GM13976 (cell line): ENCODE results near the gene ESRRB.

ENCODE experiments used
- DNase-seq: peaks from one replicate; pipeline ENCODE4 v3.0.0; 2012; ENCODE audit warnings: low spot score
- in situ Hi-C: fragments of 300-500 bp; cut with MboI; formaldehyde crosslinking; loops from one replicate; pipeline ENCODE4 v1.12.0; 2022; ENCODE audit warnings: low sequenced_read_pairs, mixed read lengths, inconsistent platforms; ENCODE audit not compliant: unreplicated experiment
- TF ChIP-seq, protein P1 (sequence below): IDR thresholded peaks from 2 replicates; pipeline ENCODE4 v1.5.1; 2012; ENCODE audit warnings: borderline replicate concordance, mild to moderate bottlenecking; ENCODE audit not compliant: insufficient read depth; ENCODE audit errors: extremely low read depth, missing control alignments, control extremely low read depth

ESRRB gene

DNA sequence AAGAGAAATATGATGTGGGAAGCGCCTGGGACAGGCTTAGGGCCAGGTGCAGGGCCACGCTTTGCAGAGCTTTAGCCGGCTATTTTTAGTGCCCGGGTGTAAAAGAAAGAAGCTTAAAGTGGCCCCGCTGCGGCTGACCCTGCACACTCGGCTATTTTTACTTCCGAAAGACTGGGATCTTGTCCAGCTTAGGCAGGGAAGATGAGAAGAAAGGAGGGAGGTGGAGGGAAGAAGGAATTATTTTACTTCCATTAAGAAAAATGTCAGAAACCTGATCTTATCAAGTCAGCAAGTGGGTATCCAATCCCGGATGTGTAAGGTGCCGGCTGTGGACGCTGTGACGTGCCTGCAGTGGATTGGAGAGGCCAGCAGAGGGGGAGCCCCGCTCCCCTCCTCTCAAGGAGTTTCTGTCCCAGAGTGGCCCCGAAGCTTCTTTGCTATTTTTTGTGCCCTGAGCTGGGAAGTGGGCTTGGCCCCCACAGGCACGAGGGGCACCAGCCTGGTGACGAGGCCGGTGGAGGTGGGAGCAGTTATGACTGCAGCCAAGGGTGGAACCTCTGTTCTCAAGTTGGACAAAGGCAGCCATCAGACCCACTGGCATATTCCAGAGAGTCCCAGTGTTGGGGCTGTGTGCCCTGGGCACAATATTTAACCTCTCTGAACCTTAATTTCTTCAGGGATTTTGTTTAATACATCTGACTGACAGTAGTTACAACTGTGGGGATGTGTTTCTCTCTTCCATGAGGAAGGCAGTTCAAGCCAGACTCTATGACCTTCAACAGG, 97.7 kb downstream of the ESRRB start:
- in situ Hi-C loops, result no loop called here
- TF ChIP-seq, protein P1, sequence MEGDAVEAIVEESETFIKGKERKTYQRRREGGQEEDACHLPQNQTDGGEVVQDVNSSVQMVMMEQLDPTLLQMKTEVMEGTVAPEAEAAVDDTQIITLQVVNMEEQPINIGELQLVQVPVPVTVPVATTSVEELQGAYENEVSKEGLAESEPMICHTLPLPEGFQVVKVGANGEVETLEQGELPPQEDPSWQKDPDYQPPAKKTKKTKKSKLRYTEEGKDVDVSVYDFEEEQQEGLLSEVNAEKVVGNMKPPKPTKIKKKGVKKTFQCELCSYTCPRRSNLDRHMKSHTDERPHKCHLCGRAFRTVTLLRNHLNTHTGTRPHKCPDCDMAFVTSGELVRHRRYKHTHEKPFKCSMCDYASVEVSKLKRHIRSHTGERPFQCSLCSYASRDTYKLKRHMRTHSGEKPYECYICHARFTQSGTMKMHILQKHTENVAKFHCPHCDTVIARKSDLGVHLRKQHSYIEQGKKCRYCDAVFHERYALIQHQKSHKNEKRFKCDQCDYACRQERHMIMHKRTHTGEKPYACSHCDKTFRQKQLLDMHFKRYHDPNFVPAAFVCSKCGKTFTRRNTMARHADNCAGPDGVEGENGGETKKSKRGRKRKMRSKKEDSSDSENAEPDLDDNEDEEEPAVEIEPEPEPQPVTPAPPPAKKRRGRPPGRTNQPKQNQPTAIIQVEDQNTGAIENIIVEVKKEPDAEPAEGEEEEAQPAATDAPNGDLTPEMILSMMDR, result no peak
- DNase-seq, result no peak

DNA sequence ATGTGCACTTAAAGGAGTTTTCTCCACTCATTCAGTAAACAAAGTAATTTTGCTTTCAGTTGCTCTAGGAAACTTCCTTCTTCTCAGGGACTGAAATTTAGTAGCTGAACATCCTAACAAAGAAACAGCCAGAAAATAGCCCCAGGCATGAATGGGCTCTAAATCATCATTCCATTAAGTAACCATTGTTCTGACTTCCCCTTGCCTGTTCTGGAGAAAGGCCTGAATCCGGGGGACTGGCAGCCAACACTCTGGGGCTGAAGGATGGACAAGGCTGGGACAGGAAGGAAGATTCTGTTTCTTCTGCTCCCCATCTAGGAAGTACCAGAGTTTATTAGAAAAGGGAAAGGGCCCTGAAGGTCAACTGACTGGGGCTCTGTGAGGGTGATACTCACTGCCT, 104.5 kb downstream of the ESRRB start:
- TF ChIP-seq, protein P1, result no peak
- DNase-seq, result no peak
- in situ Hi-C loops, result no loop called here

DNA sequence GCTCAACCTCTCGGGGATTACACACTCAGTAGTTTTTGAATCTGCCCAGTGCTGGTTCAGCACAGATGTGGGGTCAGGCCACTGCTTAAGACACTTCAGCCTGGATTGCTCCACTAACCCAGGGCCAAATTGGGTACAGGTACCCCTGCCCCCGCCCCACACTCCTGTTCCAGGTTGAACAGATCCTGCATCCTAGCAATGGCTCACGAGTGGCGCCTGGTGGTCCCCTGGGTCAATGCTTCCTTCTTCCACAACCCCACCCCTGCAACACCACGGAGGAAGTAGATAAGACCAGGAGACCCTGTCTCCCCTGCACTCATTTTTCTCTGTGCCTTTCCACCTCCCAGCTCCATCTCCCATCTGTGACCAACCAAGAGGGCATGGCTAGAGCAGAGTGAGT, 108.4 kb downstream of the ESRRB start:
- in situ Hi-C loops, result no loop called here
- TF ChIP-seq, protein P1, result no peak
- no peak for DNase-seq

DNA sequence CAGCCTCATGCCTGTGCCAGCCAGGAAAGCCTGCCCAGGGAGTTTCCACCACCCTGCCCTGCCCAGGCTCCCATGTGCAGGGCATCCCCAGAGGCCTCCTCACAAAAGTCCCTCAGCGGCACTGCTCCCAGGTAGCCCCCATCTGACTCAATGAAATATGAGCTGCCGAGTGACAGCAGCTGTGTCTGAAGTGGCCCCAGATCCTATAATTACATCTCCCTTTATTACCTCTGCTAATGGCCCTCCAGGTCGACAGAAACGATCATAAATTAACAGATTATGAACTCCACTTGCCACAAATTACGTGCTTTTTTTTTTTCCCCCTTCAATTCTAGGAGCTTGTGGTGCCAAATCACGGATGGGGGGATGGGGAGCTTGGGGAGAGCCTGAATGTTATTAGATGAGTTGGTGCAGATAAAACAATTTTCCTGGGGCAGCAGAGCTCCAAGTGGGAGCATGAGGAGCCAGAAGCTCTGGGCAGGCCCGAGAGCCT, 110.4 kb downstream of the ESRRB start:
- in situ Hi-C loops, result no loop called here
- no peak for DNase-seq
- TF ChIP-seq, protein P1, result no peak

DNA sequence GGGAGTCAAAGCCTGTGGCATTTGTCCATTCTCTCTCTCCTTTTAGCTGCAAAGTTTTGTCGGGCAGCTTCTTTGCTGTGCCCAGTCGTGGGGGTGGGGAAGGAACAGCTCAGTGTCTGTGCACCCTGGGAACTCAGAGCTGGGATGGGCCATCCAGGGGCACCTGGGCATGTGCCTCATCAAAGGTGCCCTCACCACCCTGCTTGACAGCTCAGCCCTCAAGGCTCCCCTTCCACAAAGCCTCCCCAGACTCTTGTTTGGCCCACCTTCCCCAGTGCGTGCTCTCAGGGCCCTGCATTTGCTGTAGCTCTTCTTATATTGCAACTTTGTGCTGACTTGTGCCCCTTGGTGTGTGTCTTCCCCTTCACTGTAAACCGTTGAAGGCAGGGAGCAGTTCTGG, 112.6 kb downstream of the ESRRB start:
- in situ Hi-C loops, result no loop called here
- TF ChIP-seq, protein P1, result no peak
- no peak for DNase-seq

DNA sequence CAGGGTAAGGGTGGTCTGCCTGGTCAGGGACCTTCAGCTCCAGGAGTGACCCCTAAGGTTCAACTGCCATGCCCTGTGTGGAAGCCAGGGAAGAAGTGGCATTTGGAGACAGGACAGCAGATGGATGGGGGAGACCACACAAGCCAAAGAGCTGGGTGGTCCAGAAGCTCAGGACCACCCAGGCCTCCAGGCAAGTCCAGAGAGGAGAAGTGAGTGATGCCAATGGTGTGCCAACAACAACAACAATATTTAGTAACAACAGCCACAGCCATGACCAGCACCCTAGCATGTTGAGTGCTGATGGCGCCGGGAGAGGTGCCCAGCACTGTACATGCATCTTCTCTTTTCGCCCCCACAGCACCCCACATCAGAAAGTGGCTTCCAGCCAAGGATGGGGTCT, 113.7 kb downstream of the ESRRB start:
- DNase-seq, result no peak
- in situ Hi-C loops, result no loop called here
- TF ChIP-seq, protein P1, result no peak

DNA sequence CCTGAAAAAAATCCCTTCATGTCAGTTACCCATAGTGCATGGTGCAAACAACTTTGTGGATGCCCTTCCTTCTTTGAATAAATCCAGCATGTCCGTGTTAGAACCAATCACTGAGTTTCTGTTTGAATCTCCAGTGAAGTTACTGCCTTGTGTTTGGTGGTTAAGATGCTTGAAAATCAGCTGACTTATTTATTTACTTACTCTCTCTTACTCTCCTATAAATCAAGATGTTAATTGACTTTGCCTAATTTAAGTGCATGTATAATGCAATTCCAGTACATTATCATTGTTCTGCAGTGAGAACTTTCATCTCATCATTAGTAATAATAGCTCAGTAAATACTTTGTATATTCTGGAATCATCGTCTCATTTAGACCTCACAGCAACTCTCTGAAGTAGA, 114.2 kb downstream of the ESRRB start:
- TF ChIP-seq, protein P1, result no peak
- no peak for DNase-seq
- in situ Hi-C loops, result no loop called here
